ENCODE data around the gene TSSK2.

The TSSK2 gene

DNA sequence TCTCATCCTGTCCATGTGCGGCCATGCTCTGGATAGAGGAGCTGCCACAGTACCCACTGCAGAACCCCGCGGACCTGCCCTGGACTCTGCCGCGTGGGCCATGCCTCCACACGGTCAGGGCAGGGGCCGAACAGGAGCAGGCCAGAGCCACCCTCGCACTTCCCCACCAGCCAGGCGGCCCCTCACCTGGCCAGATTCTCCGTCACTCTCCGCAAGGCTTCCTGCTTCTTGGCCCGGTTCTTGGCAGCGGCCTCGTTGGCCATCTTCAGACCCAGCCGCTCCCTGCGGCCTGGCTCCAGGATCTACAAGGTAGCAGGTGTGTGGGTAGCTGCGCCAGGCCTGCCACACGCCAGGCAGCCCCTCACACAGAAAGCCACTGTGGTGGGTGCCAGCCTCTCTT, 3.8 kb downstream of the TSSK2 start:
- H3K27me3 ChIP-seq (ENCODE audit: low read depth, low read length) = no peaks in the 10 kb centered on the region
- no peaks in the 10 kb centered on the region for H3K4me1 ChIP-seq (ENCODE audit: low read length)
- no peaks in the 10 kb centered on the region for H3K9me3 ChIP-seq (ENCODE audit: insufficient read depth, low read length)
- H4K20me1 ChIP-seq (ENCODE audit: insufficient read depth, low read length) = no peaks in the 10 kb centered on the region
- no peak overlapping the region for H3K9ac ChIP-seq (ENCODE audit: low read length)
- H3K36me3 ChIP-seq (replicated peaks; ENCODE audit: low read depth, low read length) = peaks cover 50% of the 10 kb centered on the region
- no peaks in the 10 kb centered on the region for H3K79me2 ChIP-seq (ENCODE audit: low read length)
- no peak for TF ChIP-seq EZH2phosphoT487 (IDR thresholded peaks at IDR 0.05; ENCODE audit: low read depth)
- TF ChIP-seq CTCF (IDR thresholded peaks at IDR 0.05; ENCODE audit: low read depth, low read length) = no peak
- H3K4me3 ChIP-seq (ENCODE audit: low read length) = no peak overlapping the region
- no peak overlapping the region for H2AFZ ChIP-seq (ENCODE audit: low read depth, low read length)
- H3K4me2 ChIP-seq (ENCODE audit: low read length) = no peak overlapping the region
- H3K27ac ChIP-seq (ENCODE audit: low read length) = no peak overlapping the region

DNA sequence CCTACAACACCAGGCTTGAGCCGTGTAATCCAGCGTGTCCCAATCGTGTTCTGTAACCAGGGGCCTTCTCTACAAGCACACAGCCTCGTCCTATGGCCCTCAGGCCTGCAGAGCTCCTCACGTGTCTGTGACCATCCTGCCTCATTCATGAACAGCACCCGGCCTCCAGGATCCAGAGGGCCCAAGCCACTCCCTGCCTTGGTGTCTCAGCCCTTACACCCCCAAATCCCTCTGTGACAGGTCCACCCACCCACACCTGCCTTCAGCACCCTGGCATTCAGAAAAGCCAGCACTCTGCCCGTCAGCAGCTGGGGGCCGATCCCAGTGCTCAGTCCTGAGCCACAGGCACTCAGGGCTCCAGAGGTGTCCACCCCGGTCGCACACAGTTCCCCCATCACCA, 5.8 kb downstream of the TSSK2 start:
- Histone ChIP-seq H3K4me3 (ENCODE audit: low read length) (no peak overlapping the region), H3K36me3 (replicated peaks; ENCODE audit: low read depth, low read length) (peaks cover 64% of the 10 kb centered on the region), H4K20me1 (ENCODE audit: insufficient read depth, low read length) (no peaks in the 10 kb centered on the region), H3K9me3 (ENCODE audit: insufficient read depth, low read length) (no peaks in the 10 kb centered on the region), H3K27me3 (ENCODE audit: low read depth, low read length) (no peaks in the 10 kb centered on the region), H3K4me1 (ENCODE audit: low read length) (no peaks in the 10 kb centered on the region), H2AFZ (ENCODE audit: low read depth, low read length) (no peak overlapping the region), H3K27ac (ENCODE audit: low read length) (no peak overlapping the region), H3K4me2 (ENCODE audit: low read length) (no peak overlapping the region), H3K79me2 (ENCODE audit: low read length) (no peaks in the 10 kb centered on the region), H3K9ac (ENCODE audit: low read length) (no peak overlapping the region)
- no peak for TF ChIP-seq EZH2phosphoT487 (IDR thresholded peaks at IDR 0.05; ENCODE audit: low read depth)
- no peak for TF ChIP-seq CTCF (IDR thresholded peaks at IDR 0.05; ENCODE audit: low read depth, low read length)

DNA sequence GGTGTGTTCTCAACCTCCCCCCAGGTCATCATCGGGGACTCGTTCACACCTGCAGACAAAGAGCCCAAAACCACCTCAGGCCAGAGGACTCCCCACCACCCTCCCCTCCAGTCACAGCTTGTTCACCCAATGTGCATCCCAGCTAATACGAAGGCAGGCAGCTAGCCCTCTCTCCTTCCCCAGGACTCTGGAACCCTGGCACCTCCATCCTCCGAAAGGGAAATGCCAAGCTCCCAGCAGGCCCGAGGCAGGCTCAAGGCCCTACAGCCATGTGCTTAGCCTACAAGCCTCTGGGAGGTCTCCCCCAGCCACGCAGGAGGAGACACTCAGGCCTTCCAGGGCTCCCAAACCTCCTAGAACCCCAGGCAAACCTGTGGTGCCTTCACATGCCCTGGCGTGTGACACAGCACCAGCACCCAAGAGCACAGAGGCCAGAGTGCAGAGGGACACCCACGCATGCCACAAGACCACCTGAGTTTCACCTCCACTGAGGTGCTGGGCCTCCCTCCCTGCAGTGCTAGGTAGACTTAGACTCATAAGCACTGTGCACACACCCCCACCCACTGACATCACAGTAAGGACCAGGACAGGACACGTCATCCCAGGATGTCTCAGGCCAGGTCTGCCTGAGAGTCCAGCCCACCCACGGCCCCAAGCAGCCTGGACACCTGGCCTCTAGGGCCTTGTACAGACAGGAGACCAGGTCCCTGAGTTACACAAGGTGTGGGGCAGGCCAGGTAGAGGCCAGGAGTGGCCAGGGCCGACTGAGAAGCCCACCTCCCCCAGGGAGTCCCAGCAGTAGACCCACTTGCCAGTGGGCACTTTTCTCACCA, 6.5 kb downstream of the TSSK2 start:
- Histone ChIP-seq H3K27ac (ENCODE audit: low read length) (no peak overlapping the region), H3K27me3 (ENCODE audit: low read depth, low read length) (no peaks in the 10 kb centered on the region), H2AFZ (ENCODE audit: low read depth, low read length) (no peak overlapping the region), H3K9ac (ENCODE audit: low read length) (no peak overlapping the region), H3K4me2 (ENCODE audit: low read length) (no peak overlapping the region), H4K20me1 (ENCODE audit: insufficient read depth, low read length) (no peaks in the 10 kb centered on the region), H3K4me3 (ENCODE audit: low read length) (no peak overlapping the region), H3K4me1 (ENCODE audit: low read length) (no peaks in the 10 kb centered on the region), H3K79me2 (ENCODE audit: low read length) (peaks cover 1% of the 10 kb centered on the region; the same call in 1 of the 2 replicates), H3K9me3 (ENCODE audit: insufficient read depth, low read length) (no peaks in the 10 kb centered on the region), H3K36me3 (replicated peaks; ENCODE audit: low read depth, low read length) (peaks cover 68% of the 10 kb centered on the region)
- no peak for TF ChIP-seq CTCF (IDR thresholded peaks at IDR 0.05; ENCODE audit: low read depth, low read length)

- Histone ChIP-seq H4K20me1 (ENCODE audit: insufficient read depth, low read length) (no peaks in the 10 kb centered on the region), H3K9ac (ENCODE audit: low read length) (no peak overlapping the region), H3K27me3 (ENCODE audit: low read depth, low read length) (no peaks in the 10 kb centered on the region), H3K4me1 (ENCODE audit: low read length) (peaks cover 3% of the 10 kb centered on the region; the same call in 1 of the 2 replicates), H2AFZ (ENCODE audit: low read depth, low read length) (no peak overlapping the region), H3K4me3 (ENCODE audit: low read length) (no peak overlapping the region), H3K79me2 (ENCODE audit: low read length) (peaks cover 7% of the 10 kb centered on the region), H3K27ac (ENCODE audit: low read length) (no peak overlapping the region), H3K4me2 (ENCODE audit: low read length) (no peak overlapping the region), H3K9me3 (ENCODE audit: insufficient read depth, low read length) (no peaks in the 10 kb centered on the region), H3K36me3 (replicated peaks; ENCODE audit: low read depth, low read length) (peaks cover 64% of the 10 kb centered on the region)
- no peak for TF ChIP-seq CTCF (IDR thresholded peaks at IDR 0.05; ENCODE audit: low read depth, low read length)
- TF ChIP-seq EZH2phosphoT487 (IDR thresholded peaks at IDR 0.05; ENCODE audit: low read depth) = no peak
Observed at GRCh38 chr22:19138217-19139000, 7.3 kb downstream of the TSSK2 start.
